Heart left ventricle (tissue), 16 donors: ENCODE measurements around the gene RSAD2. TPM values are rescaled to one million over a fixed set of nuclear protein-coding genes. Genes with fewer than 3 reads are reported as not detected.
A peak's percentile ranks its signal among the peaks of the same experiment; 100 is the strongest.

ENCODE experiments used
- ATAC-seq, 4 donors: fragments of 200-7000 bp; cut with Tn5 transposase; one replicate each; pipeline ENCODE4 v1.9.1; 2020 to 2022; ENCODE audit warnings: moderate library complexity in 4 of 4, mild to moderate bottlenecking in 3 of 4, moderate number of reproducible peaks in 1 of 4
- DNase-seq, 5 donors: peaks; one replicate each; pipeline ENCODE4 v3.0.0-alpha.2; 2020
- H3K27ac ChIP-seq, 12 donors: fragments of 200-600 bp; sonication (generic) in 4 of 12; one replicate each; pipeline versions ENCODE4 v1.5.0 to v1.8.0; 2016 to 2022; ENCODE audit warnings: mild to moderate bottlenecking in 2 of 12
- H3K27me3 ChIP-seq, 9 donors: fragments of 200-600 bp; sonication (generic) in 2 of 9; one replicate each; pipeline versions ENCODE4 v1.5.1 to v1.8.0; 2016 to 2022; ENCODE audit warnings: mild to moderate bottlenecking in 3 of 9
- H3K36me3 ChIP-seq, 9 donors: fragments of 200-600 bp; sonication (generic) in 2 of 9; one replicate each; pipeline versions ENCODE4 v1.5.0 to v1.8.0; 2018 to 2022; ENCODE audit warnings: mild to moderate bottlenecking in 2 of 9
- H3K4me1 ChIP-seq, 12 donors: fragments of 200-600 bp; sonication (generic) in 4 of 12; one replicate each; pipeline versions ENCODE4 v1.5.0 to v1.8.0; 2016 to 2022; ENCODE audit warnings: mild to moderate bottlenecking in 3 of 12
- H3K4me3 ChIP-seq, 12 donors: fragments of 200-600 bp; sonication (generic) in 4 of 12; one replicate each; pipeline versions ENCODE4 v1.5.0 to v1.8.0; 2017 to 2022; ENCODE audit warnings: mild to moderate bottlenecking in 9 of 12, moderate library complexity in 4 of 12
- H3K9me3 ChIP-seq, 12 donors: fragments of 200-600 bp; sonication (generic) in 4 of 12; one replicate each; pipeline versions ENCODE4 v1.5.0 to v1.8.0; 2016 to 2022; ENCODE audit warnings: mild to moderate bottlenecking in 1 of 12
- POLR2A ChIP-seq, 2 donors: fragments of 450-650 bp; IDR thresholded peaks; one replicate each; pipeline ENCODE4 v1.6.1; 2017; ENCODE audit warnings: antibody characterized with exemption in 2 of 2, mild to moderate bottlenecking in 2 of 2, moderate library complexity in 2 of 2
- WGBS, 4 donors: extraction: QIAGEN DNeasy Blood & Tissue Kit in 2 of 4; methylation state at CpG; one replicate each; pipeline versions ENCODE4 v1.1.5 to v1.1.7; 2013 to 2018; 5-methylcytosine and 5-hydroxymethylcytosine counted together
- intact Hi-C, 10 donors: fragments of 100-400 bp; cut with DNase I; formaldehyde crosslinking; loops; one replicate each; pipeline versions ENCODE4 v1.11.1 to v1.14.2; 2022
- polyA plus RNA-seq, 2 donors: library from polyadenylated mRNA; stranded (reverse); fragments of 200-250 nt; gene quantifications; one replicate each; pipeline ENCODE4 v1.2.3, GENCODE V29; 2013
- total RNA-seq, 9 donors: library from RNA; depleted of rRNA in 2 of 9; stranded (reverse); fragments of >200 nt in 2 of 9; fragmentation: NEBNext Ultra II Directional in 3 of 9; extraction: Animal tissue kit (Norgen Biotek cat#: 25700) in 3 of 9; gene quantifications; one replicate each; pipeline versions ENCODE4 v1.1.0 to v1.2.4, GENCODE V29; 2016 to 2023
- TF ChIP-seq, protein P1 (sequence below), 12 donors: fragments of 200-600 bp; sonication (generic) in 4 of 12; IDR thresholded peaks; one replicate each; pipeline versions ENCODE4 v1.5.0 to v1.8.0; 2018 to 2022; ENCODE audit warnings: antibody characterized with exemption in 12 of 12, mild to moderate bottlenecking in 5 of 12
- donor health status: ischemic (EF 13 %, LVEDD 7.1; RV severe dilation, severe dysfunction).
- donor health status: healthy with polysubstance abuse.
- donor health status: DM: no; HTN: yes; CAD: no.
- donor health status: DM: no; HTN: no; CAD: no.
- donor health status: ischemic (EF 25% LVEDD 6.9; RV normal size, moderate dysfunction).
- donor health status: ischemic (EF 25% LVEDD 5.7; RV mildly dilated, moderate dysfunction).
- donor health status: healthy.
- donor health status: DM: yes; HTN: yes; CAD: no.
- donor health status: ischemic (EF 35%, LVEDD 5.7; RV mildly dilated, moderate dysfunction).
- donor health status: nonischemic (EF 11% LVEDD 7.7; RV severe dilation, severe dysfunction).
- donor health status: DM: yes; HTN: yes; CAD: no.
- donor health status: PGD.
- donor health status: ischemic (EF 29% LVEDD 5.4; RV normal size, mild dysfunction).
- donor health status: nonischemic (EF 23%, LVEDD 6.1; RV moderate dilation, normal function).

Gene RSAD2
- total and polyA plus RNA-seq, 11 donors, result 1.2 to 18.0 (median 4.7) TPM

DNA sequence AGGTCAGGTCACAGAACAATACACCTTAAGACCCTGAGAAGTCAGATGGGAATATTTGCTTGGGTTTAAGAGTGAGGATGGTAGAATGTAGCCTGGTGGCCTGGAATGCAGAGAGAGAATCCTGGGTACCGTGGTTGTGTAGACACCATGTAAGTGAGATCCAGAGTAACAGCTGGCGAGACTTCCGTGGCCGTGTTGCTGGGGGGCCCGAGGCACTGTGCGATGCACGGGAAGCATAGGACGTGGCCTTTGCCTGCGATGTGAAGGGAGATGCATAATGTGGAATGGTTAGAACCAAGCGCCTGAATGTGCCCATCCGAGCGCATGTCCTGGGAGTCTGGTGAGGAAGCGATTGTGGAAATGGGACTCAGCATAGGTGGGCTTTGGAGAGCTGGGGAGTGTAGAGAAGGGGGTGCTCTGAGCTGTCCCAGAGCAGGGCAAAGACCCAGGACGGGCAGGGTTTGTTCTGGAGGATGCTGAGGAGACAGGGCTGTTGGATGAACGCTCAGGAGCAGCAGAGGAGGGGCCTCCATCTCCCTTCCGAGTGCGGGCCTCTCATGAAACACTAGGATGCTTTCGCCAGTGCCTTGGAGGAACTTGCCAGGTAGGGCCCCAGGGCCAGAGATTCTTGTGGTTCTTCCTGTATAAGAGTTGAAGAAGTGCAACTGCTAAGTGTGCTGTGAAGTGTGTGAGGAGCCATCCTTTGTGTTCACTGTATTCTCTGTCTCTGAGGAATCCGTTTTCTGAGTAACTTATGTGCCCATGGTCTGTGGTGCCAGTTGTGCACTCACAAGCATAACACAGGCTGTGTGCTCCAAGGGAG, 46.7 kb downstream of the RSAD2 start:
- intact Hi-C loops, result loop anchor here in 1 of 10 donors (5.0 kb wide), 1 partner anchor 83 kb away; no protein-coding TSS in a partner anchor
- H3K36me3 ChIP-seq, result peaks cover 0 to 4% (median 0%) of the 10 kb centered on the region in 9 donors
- peaks cover 16 to 96% (median 58%) of the 10 kb centered on the region in 12 donors for H3K4me1 ChIP-seq
- no peak overlapping the region for H3K4me3 ChIP-seq
- no peak for DNase-seq
- no peak for TF ChIP-seq POLR2A (IDR thresholded peaks at IDR 0.05)
- TF ChIP-seq, protein P1, sequence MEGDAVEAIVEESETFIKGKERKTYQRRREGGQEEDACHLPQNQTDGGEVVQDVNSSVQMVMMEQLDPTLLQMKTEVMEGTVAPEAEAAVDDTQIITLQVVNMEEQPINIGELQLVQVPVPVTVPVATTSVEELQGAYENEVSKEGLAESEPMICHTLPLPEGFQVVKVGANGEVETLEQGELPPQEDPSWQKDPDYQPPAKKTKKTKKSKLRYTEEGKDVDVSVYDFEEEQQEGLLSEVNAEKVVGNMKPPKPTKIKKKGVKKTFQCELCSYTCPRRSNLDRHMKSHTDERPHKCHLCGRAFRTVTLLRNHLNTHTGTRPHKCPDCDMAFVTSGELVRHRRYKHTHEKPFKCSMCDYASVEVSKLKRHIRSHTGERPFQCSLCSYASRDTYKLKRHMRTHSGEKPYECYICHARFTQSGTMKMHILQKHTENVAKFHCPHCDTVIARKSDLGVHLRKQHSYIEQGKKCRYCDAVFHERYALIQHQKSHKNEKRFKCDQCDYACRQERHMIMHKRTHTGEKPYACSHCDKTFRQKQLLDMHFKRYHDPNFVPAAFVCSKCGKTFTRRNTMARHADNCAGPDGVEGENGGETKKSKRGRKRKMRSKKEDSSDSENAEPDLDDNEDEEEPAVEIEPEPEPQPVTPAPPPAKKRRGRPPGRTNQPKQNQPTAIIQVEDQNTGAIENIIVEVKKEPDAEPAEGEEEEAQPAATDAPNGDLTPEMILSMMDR (IDR thresholded peaks at IDR 0.05), result no peak
- ATAC-seq, result no peak
- no peaks in the 10 kb centered on the region for H3K9me3 ChIP-seq
- H3K27ac ChIP-seq, result no peak overlapping the region
- H3K27me3 ChIP-seq, result no peaks in the 10 kb centered on the region
- 92 to 96% (median 92%) methylated on average over 19 of the region's 19 CpGs for WGBS, 4 donors

- WGBS, 4 donors, result 32 to 54% (median 52%) methylated on average over 7 of the region's 7 CpGs
These were observed 47.4 kb downstream of the RSAD2 start for GRCh38 chr2:6924924-6925409.

GRCh38 chr2:6926071-6926732, 48.6 kb downstream of the RSAD2 start:
- WGBS, 4 donors, result 76 to 88% (median 83%) methylated on average over 14 of the region's 14 CpGs
- TF ChIP-seq, protein P1 (IDR thresholded peaks at IDR 0.05), result no peak
- no peak for TF ChIP-seq POLR2A (IDR thresholded peaks at IDR 0.05)
- Histone ChIP-seq H3K9me3 (no peaks in the 10 kb centered on the region), H3K4me3 (no peak overlapping the region), H3K27ac (peak overlapping the region in 1 of 12 donors; percentile 41), H3K27me3 (no peaks in the 10 kb centered on the region), H3K4me1 (peaks cover 5 to 95% (median 45%) of the 10 kb centered on the region in 12 donors), H3K36me3 (peaks cover 0 to 4% (median 0%) of the 10 kb centered on the region in 9 donors)
- ATAC-seq (no peak), DNase-seq (no peak)
- intact Hi-C loops, result loop anchor here in 1 of 10 donors (5.0 kb wide), 1 partner anchor 41 kb away; no protein-coding TSS in a partner anchor

More at GRCh38 chr2:6924924-6925409, 47.4 kb downstream of the RSAD2 start:
- Histone ChIP-seq H3K36me3 (peaks cover 0 to 4% (median 0%) of the 10 kb centered on the region in 9 donors), H3K9me3 (no peaks in the 10 kb centered on the region), H3K27ac (no peak overlapping the region), H3K27me3 (no peaks in the 10 kb centered on the region), H3K4me3 (no peak overlapping the region), H3K4me1 (peaks cover 16 to 96% (median 55%) of the 10 kb centered on the region in 12 donors)
- intact Hi-C loops, result loop anchor here in 2 of 10 donors (5.0 kb wide), 2 partner anchors 42 to 82 kb away; no protein-coding TSS in a partner anchor
- no peak for DNase-seq
- TF ChIP-seq, protein P1 (IDR thresholded peaks at IDR 0.05), result no peak
- no peak for TF ChIP-seq POLR2A (IDR thresholded peaks at IDR 0.05)
- no peak for ATAC-seq
